OCI-LY7 (cell line): ENCODE data around the gene NOX3. TPM values are rescaled to one million over a fixed set of nuclear protein-coding genes. Genes with fewer than 3 reads are reported as not detected.

ENCODE experiments used
- BruUV-seq: library from RNA; stranded (reverse); fragments of 400-500 nt; replicated peaks from 2 replicates; lab custom pipeline; 2021; lab: Mats Ljungman, UMichigan
- CTCF ChIA-PET: fragments of 300-600 bp; sonication (Branson Sonifier 250); formaldehyde crosslinking; loops from one replicate; lab custom pipeline; 2022; ENCODE audit warnings: antibody characterized with exemption; ENCODE audit not compliant: unreplicated experiment; lab: Charles Lee
- POLR2A ChIA-PET: fragments of 300-600 bp; sonication (Branson Sonifier 250); formaldehyde crosslinking; loops from one replicate; lab custom pipeline; 2022; ENCODE audit warnings: antibody characterized with exemption; lab: Charles Lee
- DNase-seq: peaks from one replicate; pipeline ENCODE4 v3.0.0-alpha.2; 2015; ENCODE audit warnings: low spot score
- H2AFZ ChIP-seq: fragments of 200-600 bp; sonication (generic), shearing (Covaris generic); 2 replicates; pipeline ENCODE4 v1.6.1; 2014; ENCODE audit warnings: mild to moderate bottlenecking, antibody characterized with exemption, low read length, moderate library complexity
- H3K27ac ChIP-seq: fragments of 200-600 bp; sonication (generic); 2 replicates; pipeline ENCODE4 v1.5.1; 2014; ENCODE audit warnings: mixed run types, low read depth, mild to moderate bottlenecking, moderate library complexity, low read length, inconsistent platforms; ENCODE audit not compliant: poor library complexity, severe bottlenecking
- H3K36me3 ChIP-seq: fragments of 200-600 bp; sonication (generic); 2 replicates; pipeline ENCODE4 v1.6.1; 2014; ENCODE audit warnings: mild to moderate bottlenecking, antibody characterized with exemption, low read length, moderate library complexity, mixed read lengths; ENCODE audit not compliant: insufficient read depth
- H3K4me1 ChIP-seq: fragments of 200-600 bp; sonication (generic); 2 replicates; pipeline ENCODE4 v1.5.1; 2014; ENCODE audit warnings: mild to moderate bottlenecking, low read length; ENCODE audit not compliant: insufficient read depth, poor library complexity, severe bottlenecking
- H3K4me2 ChIP-seq: fragments of 200-600 bp; sonication (generic); 2 replicates; pipeline ENCODE4 v1.6.1; 2014; ENCODE audit warnings: mild to moderate bottlenecking, low read length
- H3K4me3 ChIP-seq: fragments of 200-600 bp; sonication (generic); 2 replicates; pipeline ENCODE4 v1.5.1; 2014; ENCODE audit warnings: mild to moderate bottlenecking, low read depth, low read length; ENCODE audit not compliant: poor library complexity, severe bottlenecking
- H3K79me2 ChIP-seq: fragments of 200-600 bp; sonication (generic); 2 replicates; pipeline ENCODE4 v1.6.1; 2016; ENCODE audit warnings: low read depth, mild to moderate bottlenecking, low read length, moderate library complexity, mixed read lengths; ENCODE audit not compliant: insufficient read depth
- H3K9me2 ChIP-seq: fragments of 200-600 bp; sonication (generic); 2 replicates; pipeline ENCODE4 v1.6.1; 2016; ENCODE audit warnings: mild to moderate bottlenecking, low read length, mixed read lengths; ENCODE audit not compliant: insufficient read depth
- H3K9me3 ChIP-seq: fragments of 200-600 bp; sonication (generic); 2 replicates; pipeline ENCODE4 v1.6.1; 2014; ENCODE audit warnings: mild to moderate bottlenecking, mixed run types, low read length, mixed read lengths
- H4K20me1 ChIP-seq: fragments of 200-600 bp; sonication (generic); 2 replicates; pipeline ENCODE4 v1.6.1; 2014; ENCODE audit warnings: mild to moderate bottlenecking, antibody characterized with exemption, low read length, moderate library complexity, mixed read lengths; ENCODE audit not compliant: insufficient read depth
- EZH2phosphoT487 ChIP-seq: fragments of 200-600 bp; sonication (generic); IDR thresholded peaks from 2 replicates; pipeline ENCODE4 v1.6.1; 2018; ENCODE audit warnings: low read depth, borderline replicate concordance, mild to moderate bottlenecking, mixed run types, antibody characterized with exemption, low read length, moderate library complexity, mixed read lengths
- intact Hi-C: fragments of 100-400 bp; cut with micrococcal nuclease; formaldehyde crosslinking; loops from one replicate; pipeline ENCODE4 v1.10.0; 2022; ENCODE audit not compliant: unreplicated experiment
- total RNA-seq, 2 experiments: library from RNA; depleted of rRNA in 1 of 2; stranded (reverse); fragments of >200 nt in 1 of 2; shearing (Covaris generic) in 1 of 2; gene quantifications; 2 replicates each; pipeline ENCODE4 v1.2.3, GENCODE V29; 2014 to 2022
- TF ChIP-seq, protein P1 (sequence below): fragments of 200-600 bp; sonication (generic); conservative IDR thresholded peaks from 2 replicates; pipeline ENCODE4 v1.5.1; 2014; ENCODE audit warnings: mild to moderate bottlenecking, antibody characterized with exemption, low read length, moderate library complexity, mixed read lengths

Gene NOX3
- total RNA-seq, 2 experiments from 2014 or later, result 0.22 TPM; not detected in 1

GRCh38 chr6:155422635-155423034 lies 33.0 kb downstream of the NOX3 start:
- intact Hi-C loops, result no loop called here
- Histone ChIP-seq H3K4me2 (no peak overlapping the region), H3K36me3 (no peaks in the 10 kb centered on the region), H3K4me1 (peaks cover 35% of the 10 kb centered on the region), H2AFZ (no peak overlapping the region), H3K27ac (no peak overlapping the region), H3K9me3 (no peaks in the 10 kb centered on the region), H3K4me3 (no peak overlapping the region), H4K20me1 (no peaks in the 10 kb centered on the region), H3K79me2 (no peaks in the 10 kb centered on the region), H3K9me2 (no peaks in the 10 kb centered on the region)
- POLR2A ChIA-PET, result interaction anchor here (1.1 to 1.4 kb wide), 3 partner anchors 17 to 33 kb away, joined by 3 to 6 read pairs (median 3); partner anchors contain the start of gene NOX3
- CTCF ChIA-PET, result no interaction called here
- no peak for DNase-seq
- TF ChIP-seq EZH2phosphoT487, result no peak
- TF ChIP-seq, protein P1, sequence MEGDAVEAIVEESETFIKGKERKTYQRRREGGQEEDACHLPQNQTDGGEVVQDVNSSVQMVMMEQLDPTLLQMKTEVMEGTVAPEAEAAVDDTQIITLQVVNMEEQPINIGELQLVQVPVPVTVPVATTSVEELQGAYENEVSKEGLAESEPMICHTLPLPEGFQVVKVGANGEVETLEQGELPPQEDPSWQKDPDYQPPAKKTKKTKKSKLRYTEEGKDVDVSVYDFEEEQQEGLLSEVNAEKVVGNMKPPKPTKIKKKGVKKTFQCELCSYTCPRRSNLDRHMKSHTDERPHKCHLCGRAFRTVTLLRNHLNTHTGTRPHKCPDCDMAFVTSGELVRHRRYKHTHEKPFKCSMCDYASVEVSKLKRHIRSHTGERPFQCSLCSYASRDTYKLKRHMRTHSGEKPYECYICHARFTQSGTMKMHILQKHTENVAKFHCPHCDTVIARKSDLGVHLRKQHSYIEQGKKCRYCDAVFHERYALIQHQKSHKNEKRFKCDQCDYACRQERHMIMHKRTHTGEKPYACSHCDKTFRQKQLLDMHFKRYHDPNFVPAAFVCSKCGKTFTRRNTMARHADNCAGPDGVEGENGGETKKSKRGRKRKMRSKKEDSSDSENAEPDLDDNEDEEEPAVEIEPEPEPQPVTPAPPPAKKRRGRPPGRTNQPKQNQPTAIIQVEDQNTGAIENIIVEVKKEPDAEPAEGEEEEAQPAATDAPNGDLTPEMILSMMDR, result no peak
- no TSS peak for BruUV-seq

GRCh38 chr6:155420492-155420891 lies 35.1 kb downstream of the NOX3 start:
- Histone ChIP-seq H3K79me2 (no peaks in the 10 kb centered on the region), H3K27ac (no peak overlapping the region), H3K4me3 (no peak overlapping the region), H2AFZ (peak overlapping the region; percentile 69; the same call in 1 of the 2 replicates), H3K9me2 (no peaks in the 10 kb centered on the region), H3K9me3 (no peaks in the 10 kb centered on the region), H3K4me1 (peaks cover 42% of the 10 kb centered on the region), H3K4me2 (no peak overlapping the region; the same call in 1 of the 2 replicates), H4K20me1 (no peaks in the 10 kb centered on the region), H3K36me3 (no peaks in the 10 kb centered on the region)
- TF ChIP-seq EZH2phosphoT487, result no peak
- TF ChIP-seq, protein P1, result no peak
- intact Hi-C loops, result no loop called here
- POLR2A ChIA-PET, result interaction anchor here (1.2 to 1.6 kb wide), 3 partner anchors 9 to 20 kb away, joined by 3 to 6 read pairs (median 3); no protein-coding TSS in a partner anchor
- CTCF ChIA-PET, result no interaction called here
- BruUV-seq, result no TSS peak
- no peak for DNase-seq

DNA sequence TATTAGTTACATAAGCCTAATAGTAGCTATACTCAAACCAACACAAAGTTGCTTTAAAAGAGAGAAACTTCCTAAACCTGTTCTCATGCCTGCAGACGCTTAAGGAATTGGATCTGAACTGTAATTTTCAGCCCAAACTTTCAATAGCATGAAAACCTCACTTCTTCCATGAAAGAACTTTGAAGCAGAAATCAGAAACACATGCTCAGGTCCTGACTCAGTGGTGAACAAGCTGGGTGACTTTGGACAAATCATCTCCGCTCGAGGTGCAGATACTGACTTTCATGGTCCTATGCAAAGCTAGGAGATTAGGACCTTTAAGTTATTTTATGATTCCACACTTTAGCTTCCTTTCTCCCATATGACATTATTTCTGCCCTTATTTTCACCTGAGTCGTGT lies 36.5 kb downstream of the NOX3 start:
- peak overlapping the region; percentile 69 for H3K27ac ChIP-seq
- no peaks in the 10 kb centered on the region for H3K79me2 ChIP-seq
- intact Hi-C loops, result no loop called here
- no peak for DNase-seq
- POLR2A ChIA-PET, result interaction anchor here (1.6 to 1.8 kb wide), 2 partner anchors 10 to 78 kb away, joined by 4 read pairs; no protein-coding TSS in a partner anchor
- H3K9me3 ChIP-seq, result no peaks in the 10 kb centered on the region
- peak overlapping the region; percentile 64 for H3K4me2 ChIP-seq
- peaks cover 42% of the 10 kb centered on the region for H3K4me1 ChIP-seq
- CTCF ChIA-PET, result no interaction called here
- H3K4me3 ChIP-seq, result no peak overlapping the region
- H4K20me1 ChIP-seq, result no peaks in the 10 kb centered on the region
- TF ChIP-seq EZH2phosphoT487, result no peak
- TF ChIP-seq, protein P1, result no peak
- H3K36me3 ChIP-seq, result no peaks in the 10 kb centered on the region
- H2AFZ ChIP-seq, result peak overlapping the region; percentile 93
- no TSS peak for BruUV-seq
- H3K9me2 ChIP-seq, result no peaks in the 10 kb centered on the region
